ENCODE data around the gene MFAP4. TPM values are rescaled to one million over a fixed set of nuclear protein-coding genes. Genes with fewer than 3 reads are reported as not detected.

MFAP4 gene
- polyA plus RNA-seq, 1 donor from 2014 or later, result not detected

GRCh38 chr17:19341641-19342610, 45.1 kb downstream of the MFAP4 start:
- Histone ChIP-seq H3F3A (ENCODE audit: insufficient read depth, low read length, poor library complexity, severe bottlenecking) (no peaks in the 10 kb centered on the region), H3K36me3 (ENCODE audit: insufficient read depth, low read length) (no peaks in the 10 kb centered on the region), H3K9me2 (ENCODE audit: insufficient read depth, low read length) (no peaks in the 10 kb centered on the region), H4K20me1 (ENCODE audit: insufficient read depth) (no peaks in the 10 kb centered on the region), H3K9me3 (ENCODE audit: low read length) (no peaks in the 10 kb centered on the region), H3K79me2 (replicated peaks; ENCODE audit: insufficient read depth, low read length) (no peaks in the 10 kb centered on the region), H2AFZ (ENCODE audit: low read depth, low read length) (no peak overlapping the region), H3K4me3 (ENCODE audit: low read length) (no peak overlapping the region), H3K27ac (ENCODE audit: low read length) (no peak overlapping the region), H3K27me3 (ENCODE audit: insufficient read depth, low read depth, low read length) (no peaks in the 10 kb centered on the region), H3K4me2 (ENCODE audit: low read length) (no peak overlapping the region), H3K9ac (ENCODE audit: low read length) (no peak overlapping the region)
- TF ChIP-seq REST (IDR thresholded peaks at IDR 0.05; ENCODE audit: borderline replicate concordance) (no peak), RAD21 (conservative IDR thresholded peaks at IDR 0.05) (no peak), POLR2AphosphoS5 (IDR thresholded peaks at IDR 0.05) (no peak), EZH2 (IDR thresholded peaks at IDR 0.05; ENCODE audit: borderline replicate concordance, insufficient read depth, low read length, poor library complexity, severe bottlenecking) (no peak), MXI1 (conservative IDR thresholded peaks at IDR 0.05; ENCODE audit: poor library complexity, severe bottlenecking) (no peak), TAF1 (IDR thresholded peaks at IDR 0.05; ENCODE audit: low read depth) (no peak), SMC3 (conservative IDR thresholded peaks at IDR 0.05; ENCODE audit: poor library complexity) (no peak), EP300 (conservative IDR thresholded peaks at IDR 0.05; ENCODE audit: poor library complexity, severe bottlenecking) (no peak)
- TF ChIP-seq, protein P1, sequence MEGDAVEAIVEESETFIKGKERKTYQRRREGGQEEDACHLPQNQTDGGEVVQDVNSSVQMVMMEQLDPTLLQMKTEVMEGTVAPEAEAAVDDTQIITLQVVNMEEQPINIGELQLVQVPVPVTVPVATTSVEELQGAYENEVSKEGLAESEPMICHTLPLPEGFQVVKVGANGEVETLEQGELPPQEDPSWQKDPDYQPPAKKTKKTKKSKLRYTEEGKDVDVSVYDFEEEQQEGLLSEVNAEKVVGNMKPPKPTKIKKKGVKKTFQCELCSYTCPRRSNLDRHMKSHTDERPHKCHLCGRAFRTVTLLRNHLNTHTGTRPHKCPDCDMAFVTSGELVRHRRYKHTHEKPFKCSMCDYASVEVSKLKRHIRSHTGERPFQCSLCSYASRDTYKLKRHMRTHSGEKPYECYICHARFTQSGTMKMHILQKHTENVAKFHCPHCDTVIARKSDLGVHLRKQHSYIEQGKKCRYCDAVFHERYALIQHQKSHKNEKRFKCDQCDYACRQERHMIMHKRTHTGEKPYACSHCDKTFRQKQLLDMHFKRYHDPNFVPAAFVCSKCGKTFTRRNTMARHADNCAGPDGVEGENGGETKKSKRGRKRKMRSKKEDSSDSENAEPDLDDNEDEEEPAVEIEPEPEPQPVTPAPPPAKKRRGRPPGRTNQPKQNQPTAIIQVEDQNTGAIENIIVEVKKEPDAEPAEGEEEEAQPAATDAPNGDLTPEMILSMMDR (IDR thresholded peaks at IDR 0.05; ENCODE audit: poor library complexity, severe bottlenecking), result no peak

DNA sequence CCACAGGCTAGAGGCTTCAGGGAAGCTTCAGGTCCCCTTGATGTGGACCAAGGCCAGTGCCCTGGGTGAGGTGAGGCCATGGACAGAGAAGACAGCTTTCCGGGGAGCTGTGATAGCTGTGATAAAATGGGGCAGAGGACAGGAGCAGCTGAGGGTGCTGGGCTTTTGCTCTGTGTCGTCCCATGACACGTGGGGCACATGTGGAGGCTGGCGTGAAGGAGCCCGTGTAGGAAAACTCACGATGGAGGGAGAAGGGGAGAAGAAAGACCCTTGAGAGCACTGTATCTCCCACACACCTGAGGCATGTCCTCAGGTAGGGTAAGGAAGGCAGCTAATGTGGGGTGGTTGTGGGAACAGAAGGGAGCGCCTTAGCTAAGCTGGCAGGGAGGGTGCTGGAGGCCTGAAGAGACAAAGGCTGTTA, 45.8 kb downstream of the MFAP4 start:
- no peaks in the 10 kb centered on the region for H3K27me3 ChIP-seq (ENCODE audit: insufficient read depth, low read depth, low read length)
- TF ChIP-seq POLR2AphosphoS5 (IDR thresholded peaks at IDR 0.05) (peak; percentile 2), EZH2 (IDR thresholded peaks at IDR 0.05; ENCODE audit: borderline replicate concordance, insufficient read depth, low read length, poor library complexity, severe bottlenecking) (no peak)
- H3K27ac ChIP-seq (ENCODE audit: low read length), result no peak overlapping the region
- no peak overlapping the region for H3K4me2 ChIP-seq (ENCODE audit: low read length)
- H3F3A ChIP-seq (ENCODE audit: insufficient read depth, low read length, poor library complexity, severe bottlenecking), result no peaks in the 10 kb centered on the region
- no peaks in the 10 kb centered on the region for H3K36me3 ChIP-seq (ENCODE audit: insufficient read depth, low read length)
- no peaks in the 10 kb centered on the region for H3K9me3 ChIP-seq (ENCODE audit: low read length)
- H3K4me3 ChIP-seq (ENCODE audit: low read length), result no peak overlapping the region
- no peaks in the 10 kb centered on the region for H3K79me2 ChIP-seq (replicated peaks; ENCODE audit: insufficient read depth, low read length)
- no peaks in the 10 kb centered on the region for H4K20me1 ChIP-seq (ENCODE audit: insufficient read depth)
- H2AFZ ChIP-seq (ENCODE audit: low read depth, low read length), result no peak overlapping the region
- no peaks in the 10 kb centered on the region for H3K9me2 ChIP-seq (ENCODE audit: insufficient read depth, low read length)
- no peak overlapping the region for H3K9ac ChIP-seq (ENCODE audit: low read length)

All from neural cell (in vitro differentiated cells).